ENCODE results near the gene TSHZ2. TPM values are rescaled to one million over a fixed set of nuclear protein-coding genes. Genes with fewer than 3 reads are reported as not detected.

TSHZ2 gene
- total and polyA plus RNA-seq, 4 donors: 0.93 to 8.8 (median 3.8) TPM

GRCh38 chr20:52958211-52958610 is 13.9 kb upstream of the TSHZ2 start:
- Histone ChIP-seq H3K9ac (ENCODE audit: insufficient read depth in 1 of 2, low read length in 2 of 2) (no peak overlapping the region), H3K27ac (ENCODE audit: low read depth in 1 of 2, low read length in 1 of 2) (no peak overlapping the region), H3K27me3 (ENCODE audit: control insufficient read depth in 3 of 3, insufficient read depth in 3 of 3, low read length in 2 of 3) (no peaks in the 10 kb centered on the region), H3K4me1 (ENCODE audit: control insufficient read depth in 5 of 5, insufficient read depth in 5 of 5, low read length in 5 of 5) (peaks cover 0 to 23% (median 3%) of the 10 kb centered on the region in 5 donors), H3K36me3 (ENCODE audit: control insufficient read depth in 4 of 4, insufficient read depth in 4 of 4, low read length in 4 of 4) (no peaks in the 10 kb centered on the region), H3K4me3 (no peak overlapping the region), H3K9me3 (ENCODE audit: control insufficient read depth in 4 of 4, insufficient read depth in 3 of 4, low read length in 3 of 4) (no peaks in the 10 kb centered on the region)
- no peak for ATAC-seq (ENCODE audit: insufficient read depth, low FRiP score)
- WGBS, 2 donors: 71 to 76% methylated on average over 4 of the region's 4 CpGs
- DNase-seq: peak; percentile 67 to 78 (median 71)
- no peak for TF ChIP-seq CTCF (IDR thresholded peaks at IDR 0.05; ENCODE audit: control extremely low read depth, extremely low read depth)

- Histone ChIP-seq H3K4me1 (ENCODE audit: control insufficient read depth in 5 of 5, insufficient read depth in 5 of 5, low read length in 5 of 5) (peaks cover 0 to 25% (median 3%) of the 10 kb centered on the region in 5 donors), H3K36me3 (ENCODE audit: control insufficient read depth in 4 of 4, insufficient read depth in 4 of 4, low read length in 4 of 4) (no peaks in the 10 kb centered on the region), H3K9ac (ENCODE audit: insufficient read depth in 1 of 2, low read length in 2 of 2) (no peak overlapping the region), H3K9me3 (ENCODE audit: control insufficient read depth in 4 of 4, insufficient read depth in 3 of 4, low read length in 3 of 4) (no peaks in the 10 kb centered on the region), H3K4me3 (no peak overlapping the region), H3K27me3 (ENCODE audit: control insufficient read depth in 3 of 3, insufficient read depth in 3 of 3, low read length in 2 of 3) (no peaks in the 10 kb centered on the region), H3K27ac (ENCODE audit: low read depth in 1 of 2, low read length in 1 of 2) (no peak overlapping the region)
- ATAC-seq (ENCODE audit: insufficient read depth, low FRiP score) (no peak), DNase-seq (peak; percentile 65 to 88 (median 83))
- TF ChIP-seq CTCF (IDR thresholded peaks at IDR 0.05; ENCODE audit: control extremely low read depth, extremely low read depth): no peak
- 44 to 45% methylated on average over 5 of the region's 5 CpGs for WGBS, 2 donors
These were observed 13.0 kb upstream of the TSHZ2 start for GRCh38 chr20:52959125-52959524.

- Histone ChIP-seq H3K4me3 (no peak overlapping the region), H3K27ac (ENCODE audit: low read depth in 1 of 2, low read length in 1 of 2) (no peak overlapping the region), H3K27me3 (ENCODE audit: control insufficient read depth in 3 of 3, insufficient read depth in 3 of 3, low read length in 2 of 3) (no peaks in the 10 kb centered on the region), H3K4me1 (ENCODE audit: control insufficient read depth in 5 of 5, insufficient read depth in 5 of 5, low read length in 5 of 5) (peaks cover 0 to 25% (median 3%) of the 10 kb centered on the region in 5 donors), H3K9me3 (ENCODE audit: control insufficient read depth in 4 of 4, insufficient read depth in 3 of 4, low read length in 3 of 4) (no peaks in the 10 kb centered on the region), H3K9ac (ENCODE audit: insufficient read depth in 1 of 2, low read length in 2 of 2) (no peak overlapping the region), H3K36me3 (ENCODE audit: control insufficient read depth in 4 of 4, insufficient read depth in 4 of 4, low read length in 4 of 4) (no peaks in the 10 kb centered on the region)
- TF ChIP-seq CTCF (IDR thresholded peaks at IDR 0.05; ENCODE audit: control extremely low read depth, extremely low read depth): no peak
- ATAC-seq (ENCODE audit: insufficient read depth, low FRiP score) (no peak), DNase-seq (no peak)
- WGBS, 2 donors: 54 to 55% methylated on average over 1 of the region's 1 CpG
These were observed 10.0 kb upstream of the TSHZ2 start for GRCh38 chr20:52962183-52962582.

GRCh38 chr20:52963131-52963530 is 9.0 kb upstream of the TSHZ2 start:
- Histone ChIP-seq H3K36me3 (ENCODE audit: control insufficient read depth in 4 of 4, insufficient read depth in 4 of 4, low read length in 4 of 4) (no peaks in the 10 kb centered on the region), H3K27me3 (ENCODE audit: control insufficient read depth in 3 of 3, insufficient read depth in 3 of 3, low read length in 2 of 3) (no peaks in the 10 kb centered on the region), H3K4me3 (no peak overlapping the region), H3K9ac (ENCODE audit: insufficient read depth in 1 of 2, low read length in 2 of 2) (no peak overlapping the region), H3K9me3 (ENCODE audit: control insufficient read depth in 4 of 4, insufficient read depth in 3 of 4, low read length in 3 of 4) (no peaks in the 10 kb centered on the region), H3K4me1 (ENCODE audit: control insufficient read depth in 5 of 5, insufficient read depth in 5 of 5, low read length in 5 of 5) (peaks cover 0 to 22% (median 3%) of the 10 kb centered on the region in 5 donors), H3K27ac (ENCODE audit: low read depth in 1 of 2, low read length in 1 of 2) (no peak overlapping the region)
- no peak for ATAC-seq (ENCODE audit: insufficient read depth, low FRiP score)
- TF ChIP-seq CTCF (IDR thresholded peaks at IDR 0.05; ENCODE audit: control extremely low read depth, extremely low read depth): no peak
- 45 to 58% methylated on average over 3 of the region's 3 CpGs for WGBS, 2 donors
- no peak for DNase-seq
